ENCODE data around the gene ACSBG1.

Gene ACSBG1

DNA sequence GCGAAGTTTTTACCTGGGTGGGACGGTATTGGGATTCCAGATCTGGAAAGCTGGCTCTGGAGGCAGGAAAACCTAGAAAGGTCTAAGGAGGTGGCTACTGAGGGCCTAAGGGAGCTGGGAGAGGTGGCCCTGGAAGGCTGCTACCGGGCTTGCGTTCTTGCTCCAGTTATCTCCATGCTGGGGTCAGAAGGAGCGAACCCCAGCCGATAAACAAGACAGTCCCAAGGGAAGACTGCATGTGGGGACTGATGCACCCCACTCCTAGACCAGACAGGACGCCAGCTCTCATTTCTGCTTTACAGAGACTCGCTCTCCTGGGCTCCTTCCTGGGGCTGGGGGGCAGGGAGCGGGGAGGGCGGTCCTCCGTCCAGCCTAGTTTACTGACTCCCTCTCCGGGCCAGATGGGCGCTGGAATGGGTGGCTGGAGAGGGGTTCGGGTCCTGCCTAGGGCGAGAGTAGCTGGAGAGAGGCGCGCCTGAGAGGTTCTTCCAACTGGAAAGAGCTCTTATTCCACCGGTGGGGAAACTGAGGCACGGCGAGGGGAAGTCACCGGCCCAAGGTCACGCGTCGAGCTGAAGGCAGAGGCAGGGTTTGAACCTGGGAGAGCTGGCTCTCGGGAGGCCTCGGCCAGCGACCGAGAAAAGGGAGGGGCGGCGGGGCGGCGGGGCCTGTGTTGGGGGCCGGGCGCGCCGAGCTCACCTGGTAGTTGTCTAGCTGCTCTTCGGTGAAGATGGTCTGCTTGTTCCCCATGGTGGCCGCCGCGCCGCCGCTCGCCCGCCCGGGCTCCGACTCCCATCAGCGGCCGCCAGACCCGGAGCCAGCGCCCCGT lies 103.7 kb downstream of the ACSBG1 start:
- Histone ChIP-seq H2AFZ (ENCODE audit: low read length) (peak overlapping the region; percentile 63), H3K9ac (ENCODE audit: low read length) (no peak overlapping the region), H3K4me2 (ENCODE audit: low read depth, low read length) (peak overlapping the region; percentile 74; the same call in 1 of the 2 replicates), H3K36me3 (replicated peaks; ENCODE audit: insufficient read depth, low read length) (no peaks in the 10 kb centered on the region), H3K9me3 (replicated peaks; ENCODE audit: insufficient read depth, low read length) (no peaks in the 10 kb centered on the region), H3K4me3 (ENCODE audit: low read length) (peak overlapping the region; percentile 34), H3K9me2 (replicated peaks; ENCODE audit: insufficient read depth, low read length) (no peaks in the 10 kb centered on the region), H3F3A (ENCODE audit: insufficient read depth, low read length) (peaks cover 5% of the 10 kb centered on the region; the same call in 1 of the 2 replicates), H3K27ac (ENCODE audit: low read length) (no peak overlapping the region; the same call in 1 of the 2 replicates), H4K20me1 (ENCODE audit: insufficient read depth, low read length) (no peaks in the 10 kb centered on the region), H3K27me3 (replicated peaks; ENCODE audit: insufficient read depth, low read length) (no peaks in the 10 kb centered on the region), H3K4me1 (ENCODE audit: low read length) (no peaks in the 10 kb centered on the region), H3K79me2 (ENCODE audit: low read length) (no peaks in the 10 kb centered on the region)
- TF ChIP-seq CTCF (IDR thresholded peaks at IDR 0.05; ENCODE audit: low read length) (no peak), EZH2 (optimal IDR thresholded peaks at IDR 0.05; ENCODE audit: low read depth, low read length) (no peak), EZH2phosphoT487 (IDR thresholded peaks at IDR 0.05; ENCODE audit: low read length) (no peak)
- DNase-seq = peak; percentile 55

GRCh38 chr15:78129751-78130287 lies 104.5 kb downstream of the ACSBG1 start:
- no peaks in the 10 kb centered on the region for H3K79me2 ChIP-seq (ENCODE audit: low read length)
- TF ChIP-seq EZH2phosphoT487 (IDR thresholded peaks at IDR 0.05; ENCODE audit: low read length) = no peak
- no peak for TF ChIP-seq EZH2 (optimal IDR thresholded peaks at IDR 0.05; ENCODE audit: low read depth, low read length)
- TF ChIP-seq CTCF (IDR thresholded peaks at IDR 0.05; ENCODE audit: low read length) = no peak
- peaks cover 5% of the 10 kb centered on the region; the same call in 1 of the 2 replicates for H3F3A ChIP-seq (ENCODE audit: insufficient read depth, low read length)
- H3K27me3 ChIP-seq (replicated peaks; ENCODE audit: insufficient read depth, low read length) = no peaks in the 10 kb centered on the region
- H2AFZ ChIP-seq (ENCODE audit: low read length) = no peak overlapping the region
- H3K36me3 ChIP-seq (replicated peaks; ENCODE audit: insufficient read depth, low read length) = no peaks in the 10 kb centered on the region
- H4K20me1 ChIP-seq (ENCODE audit: insufficient read depth, low read length) = no peaks in the 10 kb centered on the region
- no peaks in the 10 kb centered on the region for H3K9me3 ChIP-seq (replicated peaks; ENCODE audit: insufficient read depth, low read length)
- H3K9ac ChIP-seq (ENCODE audit: low read length) = no peak overlapping the region
- no peaks in the 10 kb centered on the region for H3K9me2 ChIP-seq (replicated peaks; ENCODE audit: insufficient read depth, low read length)
- H3K27ac ChIP-seq (ENCODE audit: low read length) = no peak overlapping the region
- DNase-seq = no peak
- H3K4me3 ChIP-seq (ENCODE audit: low read length) = no peak overlapping the region
- no peaks in the 10 kb centered on the region for H3K4me1 ChIP-seq (ENCODE audit: low read length)
- no peak overlapping the region for H3K4me2 ChIP-seq (ENCODE audit: low read depth, low read length)

- no peak overlapping the region for H3K4me3 ChIP-seq (ENCODE audit: low read length)
- no peaks in the 10 kb centered on the region for H4K20me1 ChIP-seq (ENCODE audit: insufficient read depth, low read length)
- H3K79me2 ChIP-seq (ENCODE audit: low read length) = no peaks in the 10 kb centered on the region
- no peaks in the 10 kb centered on the region for H3K9me3 ChIP-seq (replicated peaks; ENCODE audit: insufficient read depth, low read length)
- no peak for TF ChIP-seq EZH2phosphoT487 (IDR thresholded peaks at IDR 0.05; ENCODE audit: low read length)
- TF ChIP-seq EZH2 (optimal IDR thresholded peaks at IDR 0.05; ENCODE audit: low read depth, low read length) = no peak
- no peak for TF ChIP-seq CTCF (IDR thresholded peaks at IDR 0.05; ENCODE audit: low read length)
- no peaks in the 10 kb centered on the region for H3K36me3 ChIP-seq (replicated peaks; ENCODE audit: insufficient read depth, low read length)
- H3K4me1 ChIP-seq (ENCODE audit: low read length) = no peaks in the 10 kb centered on the region
- H3K27ac ChIP-seq (ENCODE audit: low read length) = no peak overlapping the region
- no peak overlapping the region for H3K4me2 ChIP-seq (ENCODE audit: low read depth, low read length)
- H3K9ac ChIP-seq (ENCODE audit: low read length) = no peak overlapping the region
- H3K27me3 ChIP-seq (replicated peaks; ENCODE audit: insufficient read depth, low read length) = no peaks in the 10 kb centered on the region
- DNase-seq = no peak
- H2AFZ ChIP-seq (ENCODE audit: low read length) = no peak overlapping the region
- H3F3A ChIP-seq (ENCODE audit: insufficient read depth, low read length) = peaks cover 5% of the 10 kb centered on the region; the same call in 1 of the 2 replicates
- no peaks in the 10 kb centered on the region for H3K9me2 ChIP-seq (replicated peaks; ENCODE audit: insufficient read depth, low read length)
Observed at GRCh38 chr15:78129077-78129750, 105.2 kb downstream of the ACSBG1 start.

All from MM.1S (cell line).